DND-41 (cell line): ENCODE results near the gene PLA2G4B.

Source experiments
- EZH2 ChIP-seq: IDR thresholded peaks from 3 replicates; pipeline ENCODE4 v1.6.1; 2012; ENCODE audit warnings: borderline replicate concordance, low read depth, mild to moderate bottlenecking, moderate library complexity, low read length, inconsistent platforms; ENCODE audit not compliant: severe bottlenecking
- TF ChIP-seq, protein P1 (sequence below): IDR thresholded peaks from 2 replicates; pipeline ENCODE4 v1.5.1; 2012; ENCODE audit warnings: borderline replicate concordance, low read length, moderate library complexity, mild to moderate bottlenecking; ENCODE audit not compliant: poor library complexity, severe bottlenecking; ENCODE audit errors: extremely low read depth

DNA sequence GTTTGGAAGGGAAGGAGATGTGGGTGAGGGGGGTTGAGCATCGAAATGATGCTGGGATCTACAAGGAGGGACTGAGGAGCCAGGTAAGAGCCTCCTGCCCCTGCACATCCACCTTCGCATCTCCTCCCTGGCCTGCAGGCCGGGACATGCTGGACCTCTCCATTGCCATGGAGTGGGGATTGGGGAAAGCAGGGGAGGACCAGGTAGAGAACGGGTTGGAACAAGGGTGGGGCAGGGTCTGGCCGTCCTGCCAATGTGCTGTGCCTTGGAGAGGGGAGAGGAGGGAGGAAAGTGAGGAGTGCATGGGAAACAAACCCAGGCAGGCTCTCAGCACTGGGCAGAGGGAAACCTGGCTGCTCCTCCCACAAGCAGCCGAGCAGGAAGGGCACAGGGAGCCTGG, 10.6 kb downstream of the PLA2G4B start:
- TF ChIP-seq, protein P1, sequence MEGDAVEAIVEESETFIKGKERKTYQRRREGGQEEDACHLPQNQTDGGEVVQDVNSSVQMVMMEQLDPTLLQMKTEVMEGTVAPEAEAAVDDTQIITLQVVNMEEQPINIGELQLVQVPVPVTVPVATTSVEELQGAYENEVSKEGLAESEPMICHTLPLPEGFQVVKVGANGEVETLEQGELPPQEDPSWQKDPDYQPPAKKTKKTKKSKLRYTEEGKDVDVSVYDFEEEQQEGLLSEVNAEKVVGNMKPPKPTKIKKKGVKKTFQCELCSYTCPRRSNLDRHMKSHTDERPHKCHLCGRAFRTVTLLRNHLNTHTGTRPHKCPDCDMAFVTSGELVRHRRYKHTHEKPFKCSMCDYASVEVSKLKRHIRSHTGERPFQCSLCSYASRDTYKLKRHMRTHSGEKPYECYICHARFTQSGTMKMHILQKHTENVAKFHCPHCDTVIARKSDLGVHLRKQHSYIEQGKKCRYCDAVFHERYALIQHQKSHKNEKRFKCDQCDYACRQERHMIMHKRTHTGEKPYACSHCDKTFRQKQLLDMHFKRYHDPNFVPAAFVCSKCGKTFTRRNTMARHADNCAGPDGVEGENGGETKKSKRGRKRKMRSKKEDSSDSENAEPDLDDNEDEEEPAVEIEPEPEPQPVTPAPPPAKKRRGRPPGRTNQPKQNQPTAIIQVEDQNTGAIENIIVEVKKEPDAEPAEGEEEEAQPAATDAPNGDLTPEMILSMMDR, result no peak
- no peak for TF ChIP-seq EZH2
